Osteoblast (primary cell): ENCODE data around the gene RAB8A. TPM values are rescaled to one million over a fixed set of nuclear protein-coding genes. Genes with fewer than 3 reads are reported as not detected.

Source experiments
- DNase-seq: peaks from one replicate; pipeline ENCODE4 v3.0.0; 2011; ENCODE audit warnings: low spot score, mixed read lengths; ENCODE audit not compliant: insufficient read length; ENCODE audit errors: missing footprints
- H2AFZ ChIP-seq: 2 replicates; pipeline ENCODE4 v1.6.0; 2011; ENCODE audit warnings: mild to moderate bottlenecking, low read length
- H3K27ac ChIP-seq: 2 replicates; pipeline ENCODE4 v1.5.1; 2011; ENCODE audit warnings: mild to moderate bottlenecking, low read depth, low read length, moderate library complexity
- H3K27me3 ChIP-seq: 2 replicates; pipeline ENCODE4 v1.6.0; 2012; ENCODE audit warnings: mild to moderate bottlenecking, control low read depth, inconsistent platforms, low read length, moderate library complexity; ENCODE audit not compliant: insufficient read depth
- H3K36me3 ChIP-seq: 2 replicates; pipeline ENCODE4 v1.5.1; 2011; ENCODE audit warnings: mild to moderate bottlenecking, low read length, control low read depth, moderate library complexity; ENCODE audit not compliant: insufficient read depth
- H3K4me1 ChIP-seq: 2 replicates; pipeline ENCODE4 v1.5.1; 2011; ENCODE audit warnings: mild to moderate bottlenecking, low read length, control low read depth, moderate library complexity; ENCODE audit not compliant: insufficient read depth
- H3K4me2 ChIP-seq: 2 replicates; pipeline ENCODE4 v1.6.0; 2011; ENCODE audit warnings: mild to moderate bottlenecking, low read length; ENCODE audit not compliant: insufficient read depth
- H3K4me3 ChIP-seq: fragments of 200-600 bp; sonication (generic); 3 replicates; pipeline ENCODE4 v1.5.1; 2012; ENCODE audit warnings: mild to moderate bottlenecking, low read length, inconsistent platforms; ENCODE audit not compliant: insufficient read depth
- H3K79me2 ChIP-seq: 2 replicates; pipeline ENCODE4 v1.6.0; 2012; ENCODE audit warnings: mild to moderate bottlenecking, low read length, control low read depth, inconsistent platforms; ENCODE audit not compliant: insufficient read depth
- H3K9me3 ChIP-seq: 2 replicates; pipeline ENCODE4 v1.5.1; 2011; ENCODE audit warnings: low read depth, low read length, control low read depth
- H4K20me1 ChIP-seq: 2 replicates; pipeline ENCODE4 v1.6.0; 2012; ENCODE audit warnings: mild to moderate bottlenecking, low read length, control low read depth; ENCODE audit not compliant: insufficient read depth
- total RNA-seq: library from RNA; depleted of rRNA; stranded (reverse); fragments of >200 nt; gene quantifications from 2 replicates; pipeline ENCODE4 v1.2.3, GENCODE V29; 2012
- TF ChIP-seq, protein P1 (sequence below): IDR thresholded peaks from 2 replicates; pipeline ENCODE4 v1.5.1; 2011; ENCODE audit warnings: mild to moderate bottlenecking, low read depth, low read length, moderate library complexity; ENCODE audit errors: extremely low read depth

The RAB8A gene
- total RNA-seq, 1 donor, result 68.8 TPM

DNA sequence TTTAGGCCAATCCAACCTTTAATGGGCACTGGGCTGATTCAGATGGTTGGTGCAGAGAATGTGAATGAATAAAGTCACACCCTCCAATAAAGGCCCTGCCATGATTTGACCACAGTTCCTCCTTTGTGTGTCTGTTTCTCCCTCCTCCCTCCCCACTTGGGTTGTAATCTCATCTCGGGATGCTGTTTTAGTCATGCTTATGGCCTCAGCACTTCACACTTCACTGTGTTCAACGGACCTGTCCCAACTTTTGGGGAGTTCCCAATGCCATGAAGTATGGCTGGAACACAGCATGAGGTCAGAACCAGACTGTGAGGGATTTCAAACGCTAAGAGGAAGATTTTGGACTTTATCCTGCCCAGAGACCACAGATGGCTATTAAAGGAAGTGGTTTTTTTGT is 5.6 kb upstream of the RAB8A start:
- Histone ChIP-seq H3K27me3 (no peaks in the 10 kb centered on the region), H3K27ac (no peak overlapping the region), H2AFZ (no peak overlapping the region), H3K4me2 (no peak overlapping the region), H4K20me1 (peaks cover 11% of the 10 kb centered on the region), H3K9me3 (no peaks in the 10 kb centered on the region), H3K4me3 (no peak overlapping the region), H3K4me1 (no peaks in the 10 kb centered on the region), H3K36me3 (peaks cover 27% of the 10 kb centered on the region), H3K79me2 (no peaks in the 10 kb centered on the region)
- peak; percentile 88 for DNase-seq
- TF ChIP-seq, protein P1, sequence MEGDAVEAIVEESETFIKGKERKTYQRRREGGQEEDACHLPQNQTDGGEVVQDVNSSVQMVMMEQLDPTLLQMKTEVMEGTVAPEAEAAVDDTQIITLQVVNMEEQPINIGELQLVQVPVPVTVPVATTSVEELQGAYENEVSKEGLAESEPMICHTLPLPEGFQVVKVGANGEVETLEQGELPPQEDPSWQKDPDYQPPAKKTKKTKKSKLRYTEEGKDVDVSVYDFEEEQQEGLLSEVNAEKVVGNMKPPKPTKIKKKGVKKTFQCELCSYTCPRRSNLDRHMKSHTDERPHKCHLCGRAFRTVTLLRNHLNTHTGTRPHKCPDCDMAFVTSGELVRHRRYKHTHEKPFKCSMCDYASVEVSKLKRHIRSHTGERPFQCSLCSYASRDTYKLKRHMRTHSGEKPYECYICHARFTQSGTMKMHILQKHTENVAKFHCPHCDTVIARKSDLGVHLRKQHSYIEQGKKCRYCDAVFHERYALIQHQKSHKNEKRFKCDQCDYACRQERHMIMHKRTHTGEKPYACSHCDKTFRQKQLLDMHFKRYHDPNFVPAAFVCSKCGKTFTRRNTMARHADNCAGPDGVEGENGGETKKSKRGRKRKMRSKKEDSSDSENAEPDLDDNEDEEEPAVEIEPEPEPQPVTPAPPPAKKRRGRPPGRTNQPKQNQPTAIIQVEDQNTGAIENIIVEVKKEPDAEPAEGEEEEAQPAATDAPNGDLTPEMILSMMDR, result no peak

DNA sequence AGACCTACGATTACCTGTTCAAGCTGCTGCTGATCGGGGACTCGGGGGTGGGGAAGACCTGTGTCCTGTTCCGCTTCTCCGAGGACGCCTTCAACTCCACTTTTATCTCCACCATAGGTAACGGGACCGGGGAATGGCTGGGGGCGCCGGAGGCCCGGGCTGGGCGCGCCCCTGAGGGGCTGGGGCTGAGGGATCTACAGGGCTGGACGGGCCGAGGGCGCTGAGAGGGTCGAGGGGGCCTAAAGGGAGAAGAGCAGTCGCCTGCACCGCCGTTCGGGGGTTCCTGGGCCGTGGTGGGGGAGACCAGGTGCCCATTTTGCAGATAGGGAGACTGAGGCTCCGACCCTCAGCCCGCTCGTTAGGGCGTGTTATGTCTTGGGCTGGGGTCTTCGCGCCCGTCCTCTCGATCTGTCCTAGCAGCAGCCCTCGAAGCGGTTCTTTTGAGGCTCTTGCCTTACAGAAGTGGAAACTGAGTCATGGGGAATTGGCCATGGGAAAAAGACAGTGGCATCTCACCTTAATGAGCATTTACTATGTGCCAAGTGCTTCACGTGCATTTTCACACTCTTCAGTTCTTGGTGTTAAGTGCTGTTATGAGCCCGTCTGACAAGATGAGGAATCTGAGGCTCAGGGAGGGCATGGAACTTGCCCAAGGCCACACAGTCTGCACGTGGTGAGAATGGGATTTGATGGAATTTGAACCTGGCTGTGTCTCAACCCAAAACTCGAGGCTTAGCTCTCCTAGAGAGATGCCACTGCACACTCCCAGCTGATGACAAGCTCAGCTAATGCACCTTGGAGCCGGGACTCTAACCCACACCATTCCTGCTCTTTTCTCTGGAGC is 442 bp downstream of the RAB8A start:
- Histone ChIP-seq H3K4me2 (peak overlapping the region; percentile 88), H3K79me2 (peaks cover 47% of the 10 kb centered on the region), H3K36me3 (no peaks in the 10 kb centered on the region), H3K27me3 (no peaks in the 10 kb centered on the region), H3K4me3 (peak overlapping the region; percentile 99), H3K9me3 (no peaks in the 10 kb centered on the region), H4K20me1 (peaks cover 25% of the 10 kb centered on the region), H3K27ac (peak overlapping the region; percentile 93), H3K4me1 (peaks cover 11% of the 10 kb centered on the region), H2AFZ (peak overlapping the region; percentile 94)
- TF ChIP-seq, protein P1, result no peak
- DNase-seq, result peak; percentile 72

DNA sequence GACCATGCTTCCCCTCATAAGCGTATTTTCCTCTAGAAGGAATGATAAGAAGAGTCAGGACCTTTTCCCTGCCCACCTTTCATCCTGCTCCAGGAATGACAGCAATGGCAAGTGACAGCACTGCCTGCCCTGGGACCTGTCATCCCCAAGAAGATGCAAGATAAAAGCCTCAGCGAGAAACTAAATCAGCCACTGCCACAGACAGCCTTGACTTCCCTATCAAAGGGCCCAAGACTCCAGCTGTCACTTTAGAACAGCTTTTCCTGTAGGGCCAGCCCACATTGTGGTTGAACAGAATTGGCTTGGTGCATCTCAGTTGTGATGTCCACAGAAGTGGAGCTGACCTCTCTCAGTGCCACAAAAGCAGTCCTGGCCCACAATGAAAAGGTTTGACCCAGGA is 1.1 kb downstream of the RAB8A start:
- peak overlapping the region; percentile 88 for H3K4me2 ChIP-seq
- H3K27me3 ChIP-seq, result no peaks in the 10 kb centered on the region
- TF ChIP-seq, protein P1, result no peak
- no peak overlapping the region for H2AFZ ChIP-seq
- H3K79me2 ChIP-seq, result peaks cover 47% of the 10 kb centered on the region
- H3K27ac ChIP-seq, result peak overlapping the region; percentile 93
- H3K9me3 ChIP-seq, result no peaks in the 10 kb centered on the region
- H3K4me1 ChIP-seq, result peaks cover 11% of the 10 kb centered on the region
- H3K4me3 ChIP-seq, result peak overlapping the region; percentile 99
- H4K20me1 ChIP-seq, result peaks cover 27% of the 10 kb centered on the region
- peak; percentile 41 for DNase-seq
- H3K36me3 ChIP-seq, result no peaks in the 10 kb centered on the region

DNA sequence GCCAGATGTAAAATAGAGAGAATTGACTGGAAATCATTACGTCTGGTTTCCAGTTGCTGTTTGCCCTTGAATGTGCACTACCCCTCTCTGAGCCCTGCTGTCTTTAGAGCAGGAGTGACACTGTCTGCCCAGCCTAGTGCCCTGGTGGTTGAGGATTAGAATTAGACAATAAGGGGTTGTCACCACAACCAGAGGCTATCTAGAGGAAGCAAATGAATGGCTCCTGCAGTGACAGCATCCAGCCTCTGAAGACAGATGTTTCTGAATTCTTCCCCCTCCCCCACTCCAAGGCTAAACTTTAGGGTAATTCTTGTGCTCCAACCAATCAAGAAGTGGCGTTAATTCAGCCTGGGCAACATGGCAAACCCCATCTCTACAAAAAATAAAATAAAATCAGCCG is 2.0 kb downstream of the RAB8A start:
- TF ChIP-seq, protein P1, result no peak
- H3K79me2 ChIP-seq, result peaks cover 47% of the 10 kb centered on the region
- H3K36me3 ChIP-seq, result peaks cover 8% of the 10 kb centered on the region

More for the DNA sequence above, 2.0 kb downstream of the RAB8A start:
- Histone ChIP-seq H2AFZ (no peak overlapping the region), H3K4me1 (peaks cover 11% of the 10 kb centered on the region), H3K4me2 (no peak overlapping the region), H3K27me3 (no peaks in the 10 kb centered on the region), H3K9me3 (no peaks in the 10 kb centered on the region), H3K4me3 (no peak overlapping the region), H4K20me1 (peaks cover 35% of the 10 kb centered on the region), H3K27ac (no peak overlapping the region)
- DNase-seq, result peak; percentile 83
